ENCODE results near the gene MSH5.

GRCh38 chr6:31776989-31777666 is 37.3 kb downstream of the MSH5 start, which contains the start of gene VWA7:
- TF ChIP-seq CTCF (IDR thresholded peaks at IDR 0.05) (no peak), POLR2A (IDR thresholded peaks at IDR 0.05) (peak; percentile 29)
